GM12875 (cell line): Measurements from ENCODE around the gene TLL2.

Experiments
- H3K4me3 ChIP-seq: one replicate; pipeline ENCODE4 v1.5.1; 2011; ENCODE audit warnings: low read depth, low read length, control low read depth
- CTCF ChIP-seq: IDR thresholded peaks from 2 replicates; pipeline ENCODE4 v1.5.1; 2011; ENCODE audit warnings: low read depth, mild to moderate bottlenecking, control low read depth, inconsistent platforms, low read length, moderate library complexity, borderline replicate concordance; ENCODE audit not compliant: insufficient read depth

Gene TLL2

GRCh38 chr10:96507044-96507443 lies 6.7 kb downstream of the TLL2 start:
- TF ChIP-seq CTCF: no peak
- no peak overlapping the region for H3K4me3 ChIP-seq

DNA sequence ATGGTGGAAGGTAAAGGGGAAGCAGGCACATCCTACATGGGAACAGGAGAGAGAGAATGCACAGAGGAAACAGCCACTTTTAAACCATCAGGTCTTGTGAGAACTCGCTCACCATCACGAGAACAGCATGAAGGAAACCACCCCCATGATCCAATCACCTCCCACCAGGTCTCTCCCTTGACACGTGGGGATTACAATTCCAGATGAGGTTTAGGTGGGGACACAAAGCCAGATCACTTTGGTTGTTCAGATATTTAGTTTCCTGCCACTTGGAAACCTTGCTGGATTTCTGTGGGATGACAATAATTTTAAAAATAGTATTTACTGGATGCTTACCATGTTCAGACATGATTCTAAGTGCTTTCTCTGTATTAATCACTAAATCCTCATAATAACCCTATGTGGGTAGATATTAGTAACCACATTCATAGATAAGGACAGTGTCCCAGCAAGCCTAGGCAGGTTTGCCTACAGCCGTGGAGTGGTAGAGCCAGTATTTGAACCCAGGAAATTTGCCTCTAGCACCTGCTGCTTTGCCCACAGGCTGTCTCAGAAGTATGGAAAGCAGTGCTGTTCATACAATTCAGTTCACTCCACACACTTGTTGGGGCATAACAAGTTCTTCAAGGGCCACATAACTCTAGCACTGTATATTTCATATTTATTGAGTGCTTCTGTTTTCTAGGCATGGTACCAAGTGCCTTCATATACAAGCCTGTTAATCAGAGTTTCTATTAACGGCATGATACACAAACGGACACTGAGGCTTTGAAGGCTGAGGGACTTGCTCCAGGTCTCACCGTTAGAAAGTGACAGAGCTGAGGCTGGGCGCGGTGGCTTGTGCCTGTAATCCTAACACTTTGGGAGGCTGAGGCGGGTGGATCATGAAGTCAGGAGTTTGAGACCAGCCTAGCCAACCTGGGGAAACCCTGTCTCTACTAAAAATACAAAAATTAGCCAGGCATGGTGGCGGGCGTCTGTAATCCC lies 8.3 kb downstream of the TLL2 start:
- no peak for TF ChIP-seq CTCF
- no peak overlapping the region for H3K4me3 ChIP-seq

- no peak overlapping the region for H3K4me3 ChIP-seq
- no peak for TF ChIP-seq CTCF
Measured at GRCh38 chr10:96502561-96503282, 11.0 kb downstream of the TLL2 start.

DNA sequence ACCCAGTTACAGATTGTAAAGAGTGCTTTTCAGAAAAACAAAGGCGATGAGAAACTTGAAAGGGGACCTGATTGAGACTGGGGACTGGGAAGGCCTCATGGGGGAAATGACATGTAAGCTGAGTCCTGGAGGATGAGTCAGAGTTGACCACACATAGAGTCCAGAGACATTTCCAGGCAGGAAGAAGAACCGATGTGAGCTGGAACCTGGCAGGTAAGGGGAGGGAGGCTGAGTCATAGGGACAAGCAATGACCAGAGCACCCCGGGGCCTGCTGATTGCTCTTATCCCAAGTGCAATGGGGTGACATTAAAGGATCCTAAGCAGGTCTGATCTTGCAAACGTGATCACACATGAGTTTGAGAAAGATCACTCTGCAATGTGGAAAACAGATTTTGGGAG lies 11.7 kb downstream of the TLL2 start:
- H3K4me3 ChIP-seq: no peak overlapping the region
- TF ChIP-seq CTCF: no peak

GRCh38 chr10:96500519-96500918 lies 13.2 kb downstream of the TLL2 start:
- TF ChIP-seq CTCF: no peak
- H3K4me3 ChIP-seq: no peak overlapping the region

- H3K4me3 ChIP-seq: no peak overlapping the region
- no peak for TF ChIP-seq CTCF
Measured at GRCh38 chr10:96500050-96500449, 13.7 kb downstream of the TLL2 start.
